GM12874 (cell line): ENCODE data around the gene PAXIP1.

Experiments
- TF ChIP-seq, protein P1 (sequence below): IDR thresholded peaks from 2 replicates; pipeline ENCODE4 v1.5.1; 2011; ENCODE audit warnings: low read depth, mild to moderate bottlenecking, control low read depth, low read length, moderate library complexity; ENCODE audit not compliant: insufficient read depth

Gene PAXIP1, protein sequence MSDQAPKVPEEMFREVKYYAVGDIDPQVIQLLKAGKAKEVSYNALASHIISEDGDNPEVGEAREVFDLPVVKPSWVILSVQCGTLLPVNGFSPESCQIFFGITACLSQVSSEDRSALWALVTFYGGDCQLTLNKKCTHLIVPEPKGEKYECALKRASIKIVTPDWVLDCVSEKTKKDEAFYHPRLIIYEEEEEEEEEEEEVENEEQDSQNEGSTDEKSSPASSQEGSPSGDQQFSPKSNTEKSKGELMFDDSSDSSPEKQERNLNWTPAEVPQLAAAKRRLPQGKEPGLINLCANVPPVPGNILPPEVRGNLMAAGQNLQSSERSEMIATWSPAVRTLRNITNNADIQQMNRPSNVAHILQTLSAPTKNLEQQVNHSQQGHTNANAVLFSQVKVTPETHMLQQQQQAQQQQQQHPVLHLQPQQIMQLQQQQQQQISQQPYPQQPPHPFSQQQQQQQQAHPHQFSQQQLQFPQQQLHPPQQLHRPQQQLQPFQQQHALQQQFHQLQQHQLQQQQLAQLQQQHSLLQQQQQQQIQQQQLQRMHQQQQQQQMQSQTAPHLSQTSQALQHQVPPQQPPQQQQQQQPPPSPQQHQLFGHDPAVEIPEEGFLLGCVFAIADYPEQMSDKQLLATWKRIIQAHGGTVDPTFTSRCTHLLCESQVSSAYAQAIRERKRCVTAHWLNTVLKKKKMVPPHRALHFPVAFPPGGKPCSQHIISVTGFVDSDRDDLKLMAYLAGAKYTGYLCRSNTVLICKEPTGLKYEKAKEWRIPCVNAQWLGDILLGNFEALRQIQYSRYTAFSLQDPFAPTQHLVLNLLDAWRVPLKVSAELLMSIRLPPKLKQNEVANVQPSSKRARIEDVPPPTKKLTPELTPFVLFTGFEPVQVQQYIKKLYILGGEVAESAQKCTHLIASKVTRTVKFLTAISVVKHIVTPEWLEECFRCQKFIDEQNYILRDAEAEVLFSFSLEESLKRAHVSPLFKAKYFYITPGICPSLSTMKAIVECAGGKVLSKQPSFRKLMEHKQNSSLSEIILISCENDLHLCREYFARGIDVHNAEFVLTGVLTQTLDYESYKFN

DNA sequence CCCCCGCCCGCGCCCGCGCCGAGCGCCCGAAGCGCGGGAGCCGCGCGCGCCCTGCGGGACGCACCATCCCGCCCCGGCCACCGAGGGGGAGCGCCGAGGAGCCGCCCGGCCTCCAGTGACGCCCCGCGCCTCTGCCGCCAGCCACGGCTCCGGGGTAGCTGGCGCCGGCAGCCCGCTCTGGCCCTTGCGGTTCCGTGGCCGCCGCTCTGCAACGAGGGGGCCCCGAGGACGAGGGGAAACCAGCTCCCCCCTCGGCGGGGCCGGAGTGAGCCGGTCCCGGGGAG is at the start of gene PAXIP1:
Gene PAXIP1 (minus strand): TSS at position 33 of the 284 bp plus-strand sequence. CDS start 195 bp downstream, outside the sequence.
- TF ChIP-seq, protein P1, sequence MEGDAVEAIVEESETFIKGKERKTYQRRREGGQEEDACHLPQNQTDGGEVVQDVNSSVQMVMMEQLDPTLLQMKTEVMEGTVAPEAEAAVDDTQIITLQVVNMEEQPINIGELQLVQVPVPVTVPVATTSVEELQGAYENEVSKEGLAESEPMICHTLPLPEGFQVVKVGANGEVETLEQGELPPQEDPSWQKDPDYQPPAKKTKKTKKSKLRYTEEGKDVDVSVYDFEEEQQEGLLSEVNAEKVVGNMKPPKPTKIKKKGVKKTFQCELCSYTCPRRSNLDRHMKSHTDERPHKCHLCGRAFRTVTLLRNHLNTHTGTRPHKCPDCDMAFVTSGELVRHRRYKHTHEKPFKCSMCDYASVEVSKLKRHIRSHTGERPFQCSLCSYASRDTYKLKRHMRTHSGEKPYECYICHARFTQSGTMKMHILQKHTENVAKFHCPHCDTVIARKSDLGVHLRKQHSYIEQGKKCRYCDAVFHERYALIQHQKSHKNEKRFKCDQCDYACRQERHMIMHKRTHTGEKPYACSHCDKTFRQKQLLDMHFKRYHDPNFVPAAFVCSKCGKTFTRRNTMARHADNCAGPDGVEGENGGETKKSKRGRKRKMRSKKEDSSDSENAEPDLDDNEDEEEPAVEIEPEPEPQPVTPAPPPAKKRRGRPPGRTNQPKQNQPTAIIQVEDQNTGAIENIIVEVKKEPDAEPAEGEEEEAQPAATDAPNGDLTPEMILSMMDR: no peak

DNA sequence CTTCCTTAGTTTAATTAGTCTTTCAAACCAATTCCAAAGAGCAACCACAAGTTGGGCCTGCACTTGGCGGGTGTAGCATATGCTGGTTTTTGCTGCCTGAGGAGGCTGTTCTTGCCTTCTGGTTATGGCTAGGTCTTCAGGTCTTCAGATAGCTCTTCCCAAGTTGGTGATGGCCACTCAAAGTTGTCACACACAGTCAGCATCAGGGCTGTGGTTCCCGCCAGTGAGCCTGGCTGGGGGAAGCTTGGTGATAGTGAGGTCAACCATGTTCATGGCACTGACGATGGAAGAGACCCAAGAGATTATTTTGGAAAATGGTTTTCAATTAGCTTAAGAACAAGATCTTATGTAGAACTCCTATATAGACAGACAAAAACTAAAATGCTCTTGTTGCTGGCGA is 48.4 kb upstream of the PAXIP1 start:
- TF ChIP-seq, protein P1: no peak

DNA sequence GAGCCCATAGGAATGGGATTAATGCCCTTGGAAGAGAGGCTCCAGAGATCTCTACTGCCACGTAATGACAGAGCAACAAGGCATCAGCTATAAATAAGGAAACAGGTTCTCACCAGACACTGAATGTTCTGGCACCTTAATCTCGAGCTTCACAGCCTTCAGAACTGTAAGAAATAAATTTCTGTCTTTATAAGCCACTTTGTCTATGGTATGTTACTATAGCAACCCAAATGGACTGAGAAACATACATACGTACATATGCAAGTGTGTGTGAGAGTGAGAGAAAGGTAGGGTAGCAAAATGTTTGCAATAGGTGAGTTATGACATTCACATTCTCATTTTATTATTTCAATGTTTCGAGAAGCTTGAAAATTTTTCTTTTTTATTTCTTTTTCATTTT is 45.1 kb upstream of the PAXIP1 start:
- TF ChIP-seq, protein P1: no peak

DNA sequence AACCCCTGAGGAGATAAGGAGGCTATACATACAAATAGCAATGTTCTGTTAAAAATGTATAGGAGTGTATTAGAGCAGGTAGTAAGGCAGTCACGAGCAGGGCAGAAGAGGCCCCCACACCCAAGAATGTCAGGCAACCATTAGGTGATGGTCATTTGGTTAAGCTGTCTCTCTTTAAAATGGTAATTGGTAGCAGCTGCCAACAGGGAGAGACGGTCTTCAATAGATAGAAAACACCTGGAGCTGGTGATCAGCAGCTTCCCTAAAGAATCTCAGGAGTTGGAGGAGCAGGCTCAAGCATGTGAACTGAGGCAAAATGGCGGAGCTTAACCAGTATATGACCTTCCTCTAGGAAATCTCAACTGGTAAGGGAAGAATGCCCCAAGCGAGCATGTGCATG is 40.8 kb upstream of the PAXIP1 start:
- TF ChIP-seq, protein P1: no peak

DNA sequence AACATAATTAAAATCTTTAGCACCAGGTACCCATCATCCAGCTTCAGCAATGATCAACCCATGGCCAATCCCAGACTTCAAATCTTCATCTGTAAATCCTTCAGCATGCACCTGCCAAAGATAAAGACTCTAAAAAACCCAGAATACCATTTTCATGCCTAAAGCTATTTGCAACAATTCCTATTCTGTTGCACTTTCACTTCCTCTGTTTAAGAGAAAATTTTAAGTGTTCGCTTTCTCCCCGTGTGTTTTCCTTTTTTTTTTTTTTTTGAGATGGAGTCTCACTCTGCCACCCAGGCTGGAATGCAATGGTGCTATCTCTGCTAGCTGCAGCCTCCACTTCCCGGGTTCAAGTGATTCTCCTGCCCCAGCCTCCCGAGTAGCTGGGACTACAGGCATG is 35.4 kb upstream of the PAXIP1 start:
- TF ChIP-seq, protein P1: no peak

DNA sequence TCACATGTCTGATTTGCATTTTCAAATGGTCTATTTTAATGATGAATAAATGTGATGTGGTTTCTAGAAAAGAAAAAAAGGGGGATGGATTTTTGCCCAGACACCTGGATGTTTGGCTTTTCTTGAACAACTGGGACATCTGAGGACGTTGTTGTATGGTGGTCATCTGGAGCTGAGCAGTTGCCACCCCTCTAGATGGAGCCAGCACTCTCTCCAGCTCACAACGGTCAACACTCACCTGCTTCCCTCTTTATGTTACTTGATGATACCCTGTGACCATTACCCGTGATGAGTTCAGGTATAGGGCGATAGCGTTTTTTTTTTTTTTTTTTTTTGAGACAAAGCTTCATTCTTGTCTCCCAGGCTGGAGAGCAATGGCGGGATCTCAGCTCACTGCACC is 30.1 kb upstream of the PAXIP1 start:
- TF ChIP-seq, protein P1: no peak

DNA sequence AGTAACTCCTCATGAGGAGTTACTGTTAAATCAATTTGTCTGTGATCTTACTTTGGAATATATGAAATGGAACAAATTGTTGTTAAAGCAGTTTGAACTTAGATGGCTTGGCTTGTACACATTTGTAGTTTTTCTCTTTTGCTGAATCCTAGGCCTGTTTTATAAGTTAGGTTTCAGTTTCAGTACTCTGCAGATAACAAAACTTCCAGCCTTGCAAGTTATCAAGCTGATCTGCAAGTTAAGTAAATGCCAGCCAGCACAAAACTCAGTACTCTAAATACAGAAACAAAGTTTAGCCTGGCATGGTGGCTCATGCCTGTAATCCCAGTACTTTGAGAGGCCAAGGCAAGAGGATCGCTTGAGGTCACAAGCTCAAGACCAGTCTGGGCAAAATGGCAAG is 25.0 kb upstream of the PAXIP1 start:
- TF ChIP-seq, protein P1: no peak
